Measurements from ENCODE around the gene ZNRF3.
"Not testable (repeated sequence)": the region's sequence is repeated elsewhere in the genome, so short reads cannot be mapped to it uniquely, and the experiment has no call there.

The ZNRF3 gene

GRCh38 chr22:29000641-29001040, 117.3 kb downstream of the ZNRF3 start:
- H3K27ac ChIP-seq (ENCODE audit: low read depth, low read length): no peak overlapping the region
- H3K9ac ChIP-seq (ENCODE audit: low read length in 5 of 5): no peak overlapping the region
- H3K36me3 ChIP-seq (ENCODE audit: control insufficient read depth in 5 of 5, insufficient read depth in 5 of 5, low read length in 5 of 5): no peaks in the 10 kb centered on the region
- no peak overlapping the region for H3K4me3 ChIP-seq (ENCODE audit: low read depth in 1 of 5, low read length in 5 of 5)
- H3K27me3 ChIP-seq (ENCODE audit: control insufficient read depth in 5 of 5, insufficient read depth in 4 of 5, low read length in 5 of 5): no peaks in the 10 kb centered on the region
- peaks cover 2 to 24% (median 20%) of the 10 kb centered on the region in 5 donors for H3K4me1 ChIP-seq (ENCODE audit: control insufficient read depth in 5 of 5, insufficient read depth in 5 of 5, low read length in 5 of 5)
- no peaks in the 10 kb centered on the region for H3K9me3 ChIP-seq (ENCODE audit: control insufficient read depth in 5 of 5, low read length in 5 of 5)

- Histone ChIP-seq H3K9ac (ENCODE audit: low read length in 5 of 5) (no peak overlapping the region), H3K4me3 (ENCODE audit: low read depth in 1 of 5, low read length in 5 of 5) (no peak overlapping the region), H3K36me3 (ENCODE audit: control insufficient read depth in 5 of 5, insufficient read depth in 5 of 5, low read length in 5 of 5) (no peaks in the 10 kb centered on the region), H3K9me3 (ENCODE audit: control insufficient read depth in 5 of 5, low read length in 5 of 5) (no peaks in the 10 kb centered on the region), H3K4me1 (ENCODE audit: control insufficient read depth in 5 of 5, insufficient read depth in 5 of 5, low read length in 5 of 5) (peaks cover 2 to 24% (median 20%) of the 10 kb centered on the region in 5 donors), H3K27ac (ENCODE audit: low read depth, low read length) (no peak overlapping the region), H3K27me3 (ENCODE audit: control insufficient read depth in 5 of 5, insufficient read depth in 4 of 5, low read length in 5 of 5) (no peaks in the 10 kb centered on the region)
Observed at GRCh38 chr22:29002603-29003002, 119.2 kb downstream of the ZNRF3 start.

GRCh38 chr22:29003552-29003951, 120.2 kb downstream of the ZNRF3 start:
- no peak overlapping the region for H3K4me3 ChIP-seq (ENCODE audit: low read depth in 1 of 5, low read length in 5 of 5)
- H3K4me1 ChIP-seq (ENCODE audit: control insufficient read depth in 5 of 5, insufficient read depth in 5 of 5, low read length in 5 of 5): peaks cover 2 to 20% (median 19%) of the 10 kb centered on the region in 5 donors
- no peaks in the 10 kb centered on the region for H3K9me3 ChIP-seq (ENCODE audit: control insufficient read depth in 5 of 5, low read length in 5 of 5)
- no peak overlapping the region for H3K27ac ChIP-seq (ENCODE audit: low read depth, low read length)
- H3K27me3 ChIP-seq (ENCODE audit: control insufficient read depth in 5 of 5, insufficient read depth in 4 of 5, low read length in 5 of 5): no peaks in the 10 kb centered on the region
- H3K9ac ChIP-seq (ENCODE audit: low read length in 5 of 5): no peak overlapping the region
- H3K36me3 ChIP-seq (ENCODE audit: control insufficient read depth in 5 of 5, insufficient read depth in 5 of 5, low read length in 5 of 5): no peaks in the 10 kb centered on the region

GRCh38 chr22:29003975-29004646, 120.7 kb downstream of the ZNRF3 start:
- peaks cover 2 to 18% (median 16%) of the 10 kb centered on the region in 5 donors for H3K4me1 ChIP-seq (ENCODE audit: control insufficient read depth in 5 of 5, insufficient read depth in 5 of 5, low read length in 5 of 5)
- H3K9ac ChIP-seq (ENCODE audit: low read length in 5 of 5): no peak overlapping the region
- H3K27me3 ChIP-seq (ENCODE audit: control insufficient read depth in 5 of 5, insufficient read depth in 4 of 5, low read length in 5 of 5): no peaks in the 10 kb centered on the region
- no peak overlapping the region for H3K27ac ChIP-seq (ENCODE audit: low read depth, low read length)
- H3K9me3 ChIP-seq (ENCODE audit: control insufficient read depth in 5 of 5, low read length in 5 of 5): no peaks in the 10 kb centered on the region
- no peaks in the 10 kb centered on the region for H3K36me3 ChIP-seq (ENCODE audit: control insufficient read depth in 5 of 5, insufficient read depth in 5 of 5, low read length in 5 of 5)
- H3K4me3 ChIP-seq (ENCODE audit: low read depth in 1 of 5, low read length in 5 of 5): no peak overlapping the region

GRCh38 chr22:29004647-29005371, 121.4 kb downstream of the ZNRF3 start:
- Histone ChIP-seq H3K9ac (ENCODE audit: low read length in 5 of 5) (peak overlapping the region in 3 of 5 donors; percentile 3 to 32 (median 22)), H3K4me3 (ENCODE audit: low read depth in 1 of 5, low read length in 5 of 5) (peak overlapping the region in 2 of 5 donors; percentile 8 to 30), H3K27ac (ENCODE audit: low read depth, low read length) (no peak overlapping the region), H3K9me3 (ENCODE audit: control insufficient read depth in 5 of 5, low read length in 5 of 5) (no peaks in the 10 kb centered on the region), H3K27me3 (ENCODE audit: control insufficient read depth in 5 of 5, insufficient read depth in 4 of 5, low read length in 5 of 5) (no peaks in the 10 kb centered on the region), H3K36me3 (ENCODE audit: control insufficient read depth in 5 of 5, insufficient read depth in 5 of 5, low read length in 5 of 5) (no peaks in the 10 kb centered on the region), H3K4me1 (ENCODE audit: control insufficient read depth in 5 of 5, insufficient read depth in 5 of 5, low read length in 5 of 5) (peaks cover 2 to 12% (median 9%) of the 10 kb centered on the region in 5 donors)

- not testable (repeated sequence) for H3K9me3 ChIP-seq (ENCODE audit: control insufficient read depth in 5 of 5, low read length in 5 of 5); H3K4me3 ChIP-seq (ENCODE audit: low read depth in 1 of 5, low read length in 5 of 5); H3K27me3 ChIP-seq (ENCODE audit: control insufficient read depth in 5 of 5, insufficient read depth in 4 of 5, low read length in 5 of 5); H3K4me1 ChIP-seq (ENCODE audit: control insufficient read depth in 5 of 5, insufficient read depth in 5 of 5, low read length in 5 of 5); H3K9ac ChIP-seq (ENCODE audit: low read length in 5 of 5); H3K36me3 ChIP-seq (ENCODE audit: control insufficient read depth in 5 of 5, insufficient read depth in 5 of 5, low read length in 5 of 5); H3K27ac ChIP-seq (ENCODE audit: low read depth, low read length)
Observed at GRCh38 chr22:29005754-29006153, 122.4 kb downstream of the ZNRF3 start.

- H3K27ac ChIP-seq (ENCODE audit: low read depth, low read length): no peak overlapping the region
- no peak overlapping the region for H3K9ac ChIP-seq (ENCODE audit: low read length in 5 of 5)
Observed at GRCh38 chr22:29006346-29006745, 123.0 kb downstream of the ZNRF3 start.

GRCh38 chr22:29009148-29009547, 125.8 kb downstream of the ZNRF3 start:
- Histone ChIP-seq H3K9ac (ENCODE audit: low read length in 5 of 5) (no peak overlapping the region), H3K27me3 (ENCODE audit: control insufficient read depth in 5 of 5, insufficient read depth in 4 of 5, low read length in 5 of 5) (no peaks in the 10 kb centered on the region), H3K27ac (ENCODE audit: low read depth, low read length) (no peak overlapping the region), H3K36me3 (ENCODE audit: control insufficient read depth in 5 of 5, insufficient read depth in 5 of 5, low read length in 5 of 5) (no peaks in the 10 kb centered on the region), H3K9me3 (ENCODE audit: control insufficient read depth in 5 of 5, low read length in 5 of 5) (no peaks in the 10 kb centered on the region), H3K4me1 (ENCODE audit: control insufficient read depth in 5 of 5, insufficient read depth in 5 of 5, low read length in 5 of 5) (peaks cover 2 to 15% (median 9%) of the 10 kb centered on the region in 5 donors), H3K4me3 (ENCODE audit: low read depth in 1 of 5, low read length in 5 of 5) (no peak overlapping the region)

More at GRCh38 chr22:29006346-29006745, 123.0 kb downstream of the ZNRF3 start:
- H3K9me3 ChIP-seq (ENCODE audit: control insufficient read depth in 5 of 5, low read length in 5 of 5): no peaks in the 10 kb centered on the region
- H3K27me3 ChIP-seq (ENCODE audit: control insufficient read depth in 5 of 5, insufficient read depth in 4 of 5, low read length in 5 of 5): no peaks in the 10 kb centered on the region
- no peaks in the 10 kb centered on the region for H3K36me3 ChIP-seq (ENCODE audit: control insufficient read depth in 5 of 5, insufficient read depth in 5 of 5, low read length in 5 of 5)
- peaks cover 2 to 9% (median 9%) of the 10 kb centered on the region in 5 donors for H3K4me1 ChIP-seq (ENCODE audit: control insufficient read depth in 5 of 5, insufficient read depth in 5 of 5, low read length in 5 of 5)
- no peak overlapping the region for H3K4me3 ChIP-seq (ENCODE audit: low read depth in 1 of 5, low read length in 5 of 5)

- Histone ChIP-seq H3K4me3 (ENCODE audit: low read depth in 1 of 5, low read length in 5 of 5) (no peak overlapping the region), H3K27me3 (ENCODE audit: control insufficient read depth in 5 of 5, insufficient read depth in 4 of 5, low read length in 5 of 5) (no peaks in the 10 kb centered on the region), H3K36me3 (ENCODE audit: control insufficient read depth in 5 of 5, insufficient read depth in 5 of 5, low read length in 5 of 5) (no peaks in the 10 kb centered on the region), H3K9me3 (ENCODE audit: control insufficient read depth in 5 of 5, low read length in 5 of 5) (no peaks in the 10 kb centered on the region), H3K27ac (ENCODE audit: low read depth, low read length) (no peak overlapping the region), H3K9ac (ENCODE audit: low read length in 5 of 5) (no peak overlapping the region), H3K4me1 (ENCODE audit: control insufficient read depth in 5 of 5, insufficient read depth in 5 of 5, low read length in 5 of 5) (peaks cover 0 to 6% (median 0%) of the 10 kb centered on the region in 5 donors)
Observed at GRCh38 chr22:29011240-29012100, 128.1 kb downstream of the ZNRF3 start.

GRCh38 chr22:29012101-29012433, 128.7 kb downstream of the ZNRF3 start:
- no peak overlapping the region for H3K9ac ChIP-seq (ENCODE audit: low read length in 5 of 5)
- no peaks in the 10 kb centered on the region for H3K9me3 ChIP-seq (ENCODE audit: control insufficient read depth in 5 of 5, low read length in 5 of 5)
- no peaks in the 10 kb centered on the region for H3K27me3 ChIP-seq (ENCODE audit: control insufficient read depth in 5 of 5, insufficient read depth in 4 of 5, low read length in 5 of 5)
- no peak overlapping the region for H3K4me3 ChIP-seq (ENCODE audit: low read depth in 1 of 5, low read length in 5 of 5)
- H3K27ac ChIP-seq (ENCODE audit: low read depth, low read length): no peak overlapping the region
- H3K4me1 ChIP-seq (ENCODE audit: control insufficient read depth in 5 of 5, insufficient read depth in 5 of 5, low read length in 5 of 5): peaks cover 0 to 6% (median 0%) of the 10 kb centered on the region in 5 donors
- H3K36me3 ChIP-seq (ENCODE audit: control insufficient read depth in 5 of 5, insufficient read depth in 5 of 5, low read length in 5 of 5): no peaks in the 10 kb centered on the region
